ENCODE results near the gene CFAP141.

DNA sequence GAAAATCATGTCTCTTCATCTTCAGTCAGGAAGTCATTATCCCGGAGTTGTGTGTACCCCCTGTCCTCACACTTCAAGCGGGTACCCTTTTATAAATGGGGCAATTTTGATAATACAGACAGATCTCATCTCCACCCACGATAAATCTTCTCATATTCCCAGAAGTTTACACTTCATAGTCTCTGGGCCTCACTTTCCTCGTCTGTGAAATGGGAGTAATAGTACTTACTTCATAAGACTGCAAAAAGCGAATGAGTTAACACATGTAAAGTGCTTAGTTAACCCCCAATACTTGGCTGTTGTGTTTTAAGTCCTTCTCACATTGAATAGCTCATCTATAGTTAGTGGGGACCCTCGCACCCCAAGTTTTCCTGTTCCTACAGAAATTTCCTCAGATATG lies 52.1 kb downstream of the CFAP141 start:
- TF ChIP-seq CBFB (CRISPR knock-in tag; IDR thresholded peaks at IDR 0.05) = no peak
- no peak for TF ChIP-seq SMAD9 (CRISPR knock-in tag; IDR thresholded peaks at IDR 0.05)
- TF ChIP-seq, protein P1, sequence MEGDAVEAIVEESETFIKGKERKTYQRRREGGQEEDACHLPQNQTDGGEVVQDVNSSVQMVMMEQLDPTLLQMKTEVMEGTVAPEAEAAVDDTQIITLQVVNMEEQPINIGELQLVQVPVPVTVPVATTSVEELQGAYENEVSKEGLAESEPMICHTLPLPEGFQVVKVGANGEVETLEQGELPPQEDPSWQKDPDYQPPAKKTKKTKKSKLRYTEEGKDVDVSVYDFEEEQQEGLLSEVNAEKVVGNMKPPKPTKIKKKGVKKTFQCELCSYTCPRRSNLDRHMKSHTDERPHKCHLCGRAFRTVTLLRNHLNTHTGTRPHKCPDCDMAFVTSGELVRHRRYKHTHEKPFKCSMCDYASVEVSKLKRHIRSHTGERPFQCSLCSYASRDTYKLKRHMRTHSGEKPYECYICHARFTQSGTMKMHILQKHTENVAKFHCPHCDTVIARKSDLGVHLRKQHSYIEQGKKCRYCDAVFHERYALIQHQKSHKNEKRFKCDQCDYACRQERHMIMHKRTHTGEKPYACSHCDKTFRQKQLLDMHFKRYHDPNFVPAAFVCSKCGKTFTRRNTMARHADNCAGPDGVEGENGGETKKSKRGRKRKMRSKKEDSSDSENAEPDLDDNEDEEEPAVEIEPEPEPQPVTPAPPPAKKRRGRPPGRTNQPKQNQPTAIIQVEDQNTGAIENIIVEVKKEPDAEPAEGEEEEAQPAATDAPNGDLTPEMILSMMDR (CRISPR knock-in tag; IDR thresholded peaks at IDR 0.05) = no peak
- no peak for TF ChIP-seq MAFK (conservative IDR thresholded peaks at IDR 0.05 in 1 of 2, IDR thresholded peaks at IDR 0.05 in 1 of 2; ENCODE audit: low read length in 2 of 2)
- TF ChIP-seq ZMYM3 (CRISPR knock-in tag; IDR thresholded peaks at IDR 0.05) = no peak
- no peak for TF ChIP-seq MAFF (IDR thresholded peaks at IDR 0.05; ENCODE audit: low read depth, low read length)
- no peak for TF ChIP-seq NKX3-1 (CRISPR knock-in tag; IDR thresholded peaks at IDR 0.05)
- TF ChIP-seq NFIC (IDR thresholded peaks at IDR 0.05; ENCODE audit: low read length) = no peak
- TF ChIP-seq TRIM24 (CRISPR knock-in tag; IDR thresholded peaks at IDR 0.05) = no peak
- no peak for TF ChIP-seq EZH2 (conservative IDR thresholded peaks at IDR 0.05; ENCODE audit: low read depth, low read length)
- TF ChIP-seq, protein P2, sequence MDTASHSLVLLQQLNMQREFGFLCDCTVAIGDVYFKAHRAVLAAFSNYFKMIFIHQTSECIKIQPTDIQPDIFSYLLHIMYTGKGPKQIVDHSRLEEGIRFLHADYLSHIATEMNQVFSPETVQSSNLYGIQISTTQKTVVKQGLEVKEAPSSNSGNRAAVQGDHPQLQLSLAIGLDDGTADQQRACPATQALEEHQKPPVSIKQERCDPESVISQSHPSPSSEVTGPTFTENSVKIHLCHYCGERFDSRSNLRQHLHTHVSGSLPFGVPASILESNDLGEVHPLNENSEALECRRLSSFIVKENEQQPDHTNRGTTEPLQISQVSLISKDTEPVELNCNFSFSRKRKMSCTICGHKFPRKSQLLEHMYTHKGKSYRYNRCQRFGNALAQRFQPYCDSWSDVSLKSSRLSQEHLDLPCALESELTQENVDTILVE (CRISPR knock-in tag; IDR thresholded peaks at IDR 0.05) = no peak
- TF ChIP-seq MLLT10 (CRISPR knock-in tag; IDR thresholded peaks at IDR 0.05) = no peak

Data from HepG2 (cell line).